ENCODE measurements around the gene TNS1. TPM values are rescaled to one million over a fixed set of nuclear protein-coding genes. Genes with fewer than 3 reads are reported as not detected.

The TNS1 gene
- total RNA-seq, 1 donor from 2014 or later: 59.2 TPM

DNA sequence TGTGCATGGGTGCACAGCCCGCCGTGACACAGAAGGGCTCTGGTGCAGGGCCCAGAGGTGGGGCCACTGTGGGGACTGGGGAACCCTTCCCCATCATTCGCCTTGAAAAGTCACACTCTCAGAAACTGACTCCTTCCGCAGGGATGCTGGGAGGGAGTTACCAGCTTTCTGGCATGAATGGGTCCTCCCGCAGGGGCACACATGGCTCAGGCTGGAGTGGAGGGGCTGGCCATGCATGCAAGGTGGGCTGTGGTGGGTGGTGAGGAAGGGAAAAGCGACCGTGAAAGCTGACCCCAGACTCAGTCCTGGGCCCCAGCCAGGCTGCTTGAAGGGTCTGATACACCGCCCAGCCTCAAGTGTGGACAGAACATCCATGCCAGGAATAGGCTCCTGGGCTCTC, 201.1 kb downstream of the TNS1 start:
- Mint-ChIP-seq H3K4me1 (ENCODE audit: unreplicated experiment) (peaks cover 14% of the 10 kb centered on the region), H3K4me3 (no peak overlapping the region), H3K27me3 (no peaks in the 10 kb centered on the region), H3K27ac (no peak overlapping the region), H3K9me3 (no peaks in the 10 kb centered on the region), H3K36me3 (peaks cover 2% of the 10 kb centered on the region)
- no peak for DNase-seq (ENCODE audit: extremely low spot score, unreplicated experiment)
- no peak for TF ChIP-seq CTCF (conservative IDR thresholded peaks at IDR 0.05)

- H3K4me3 Mint-ChIP-seq: no peak overlapping the region
- no peak overlapping the region for H3K27ac Mint-ChIP-seq
- peaks cover 13% of the 10 kb centered on the region for H3K4me1 Mint-ChIP-seq (ENCODE audit: unreplicated experiment)
- no peaks in the 10 kb centered on the region for H3K27me3 Mint-ChIP-seq
- H3K36me3 Mint-ChIP-seq: no peaks in the 10 kb centered on the region
- H3K9me3 Mint-ChIP-seq: no peaks in the 10 kb centered on the region
- no peak for TF ChIP-seq CTCF (conservative IDR thresholded peaks at IDR 0.05)
- DNase-seq (ENCODE audit: extremely low spot score, unreplicated experiment): no peak
These were observed 201.7 kb downstream of the TNS1 start for GRCh38 chr2:217801115-217801531.

- Mint-ChIP-seq H3K36me3 (no peaks in the 10 kb centered on the region), H3K4me1 (ENCODE audit: unreplicated experiment) (peaks cover 13% of the 10 kb centered on the region), H3K27me3 (no peaks in the 10 kb centered on the region), H3K27ac (peak overlapping the region; percentile 71), H3K9me3 (no peaks in the 10 kb centered on the region), H3K4me3 (no peak overlapping the region)
- no peak for TF ChIP-seq CTCF (conservative IDR thresholded peaks at IDR 0.05)
- peak; percentile 43 for DNase-seq (ENCODE audit: extremely low spot score, unreplicated experiment)
These were observed 202.2 kb downstream of the TNS1 start for GRCh38 chr2:217800433-217801114.

GRCh38 chr2:217799563-217800432, 203.0 kb downstream of the TNS1 start:
- H3K27me3 Mint-ChIP-seq: no peaks in the 10 kb centered on the region
- TF ChIP-seq CTCF (conservative IDR thresholded peaks at IDR 0.05): no peak
- H3K4me3 Mint-ChIP-seq: no peak overlapping the region
- no peaks in the 10 kb centered on the region for H3K9me3 Mint-ChIP-seq
- peak overlapping the region; percentile 71 for H3K27ac Mint-ChIP-seq
- H3K36me3 Mint-ChIP-seq: no peaks in the 10 kb centered on the region
- H3K4me1 Mint-ChIP-seq (ENCODE audit: unreplicated experiment): peaks cover 13% of the 10 kb centered on the region
- peak; percentile 48 for DNase-seq (ENCODE audit: extremely low spot score, unreplicated experiment)

- H3K27me3 Mint-ChIP-seq: no peaks in the 10 kb centered on the region
- no peaks in the 10 kb centered on the region for H3K9me3 Mint-ChIP-seq
- no peaks in the 10 kb centered on the region for H3K36me3 Mint-ChIP-seq
- H3K27ac Mint-ChIP-seq: no peak overlapping the region
- peak; percentile 34 for DNase-seq (ENCODE audit: extremely low spot score, unreplicated experiment)
- no peak overlapping the region for H3K4me3 Mint-ChIP-seq
- peaks cover 13% of the 10 kb centered on the region for H3K4me1 Mint-ChIP-seq (ENCODE audit: unreplicated experiment)
- TF ChIP-seq CTCF (conservative IDR thresholded peaks at IDR 0.05): no peak
These were observed 203.8 kb downstream of the TNS1 start for GRCh38 chr2:217798743-217799562.

Measured in type B pancreatic cell (in vitro differentiated cells).